Heart right ventricle (tissue), 16 donors: ENCODE data around the gene UPK1A. TPM values are rescaled to one million over a fixed set of nuclear protein-coding genes. Genes with fewer than 3 reads are reported as not detected.

Source experiments
- ATAC-seq, 8 donors: fragments of 200-7000 bp; cut with Tn5 transposase; one replicate each; pipeline ENCODE4 v1.9.1; 2020; ENCODE audit warnings: mild to moderate bottlenecking in 8 of 8, moderate library complexity in 8 of 8, moderate number of reproducible peaks in 1 of 8
- DNase-seq, 2 donors: peaks; one replicate each; pipeline ENCODE4 v3.0.0-alpha.2; 2020
- H3K27ac ChIP-seq, 10 donors: fragments of 200-600 bp; sonication (generic) in 2 of 10; one replicate each; pipeline versions ENCODE4 v1.5.0 to v1.8.0; 2020 to 2022; ENCODE audit warnings: mild to moderate bottlenecking in 3 of 10
- H3K27me3 ChIP-seq, 7 donors: fragments of 200-600 bp; one replicate each; pipeline ENCODE4 v1.8.0; 2021 to 2022; ENCODE audit warnings: mild to moderate bottlenecking in 2 of 7
- H3K36me3 ChIP-seq, 9 donors: fragments of 200-600 bp; sonication (generic) in 1 of 9; one replicate each; pipeline versions ENCODE4 v1.5.0 to v1.8.0; 2020 to 2022; ENCODE audit warnings: mild to moderate bottlenecking in 2 of 9
- H3K4me1 ChIP-seq, 9 donors: fragments of 200-600 bp; sonication (generic) in 1 of 9; one replicate each; pipeline versions ENCODE4 v1.5.0 to v1.8.0; 2020 to 2022; ENCODE audit warnings: mild to moderate bottlenecking in 4 of 9
- H3K4me3 ChIP-seq, 10 donors: fragments of 200-600 bp; sonication (generic) in 2 of 10; one replicate each; pipeline versions ENCODE4 v1.5.0 to v1.8.0; 2020 to 2022; ENCODE audit warnings: mild to moderate bottlenecking in 7 of 10, moderate library complexity in 2 of 10
- H3K9me3 ChIP-seq, 11 donors: fragments of 200-600 bp in 10 of 11; sonication (generic) in 2 of 11; one replicate each; pipeline versions ENCODE4 v1.5.0 to v1.8.0; 2013 to 2022; ENCODE audit warnings: mild to moderate bottlenecking in 2 of 11, control low read depth in 1 of 11, moderate library complexity in 1 of 11
- CTCF ChIP-seq, 9 donors: fragments of 200-600 bp; sonication (generic) in 2 of 9; IDR thresholded peaks; one replicate each; pipeline versions ENCODE4 v1.5.0 to v1.8.0; 2021 to 2022; ENCODE audit warnings: antibody characterized with exemption in 9 of 9, mild to moderate bottlenecking in 5 of 9, moderate library complexity in 1 of 9
- WGBS, 2 donors: extraction: QIAGEN DNeasy Blood & Tissue Kit; methylation state at CpG; one replicate each; pipeline ENCODE4 v1.1.7; 2013; ENCODE audit warnings: inconsistent platforms in 1 of 2; 5-methylcytosine and 5-hydroxymethylcytosine counted together
- intact Hi-C, 10 donors: fragments of 100-400 bp; cut with DNase I; formaldehyde crosslinking; loops; one replicate each; pipeline versions ENCODE4 v1.11.1 to v1.14.2; 2022
- polyA plus RNA-seq, 2 donors: library from polyadenylated mRNA; stranded (reverse); fragments of 200-250 nt; gene quantifications; one replicate each; pipeline ENCODE4 v1.2.3, GENCODE V29; 2013
- total RNA-seq, 10 donors: library from RNA; stranded (reverse); fragmentation: NEBNext Ultra II Directional in 3 of 10; extraction: Animal tissue kit (Norgen Biotek cat#: 25700) in 3 of 10; gene quantifications; one replicate each; pipeline versions ENCODE4 v1.2.1 to v1.2.4, GENCODE V29; 2021 to 2023
- donor health status: Arrhythmogenic right ventricular cardiomyopathy.
- donor health status: ischemic (EF 13 %, LVEDD 7.1; RV severe dilation, severe dysfunction).
- donor health status: healthy with polysubstance abuse.
- donor health status: DM: no; HTN: yes; CAD: no.
- donor health status: DM: no; HTN: no; CAD: no.
- donor health status: ischemic (EF 25% LVEDD 6.9; RV normal size, moderate dysfunction).
- donor health status: ischemic (EF 25% LVEDD 5.7; RV mildly dilated, moderate dysfunction).
- donor health status: healthy.
- donor health status: DM: yes; HTN: yes; CAD: no.
- donor health status: Ischemic cardiomyopathy.
- donor health status: ischemic (EF 35%, LVEDD 5.7; RV mildly dilated, moderate dysfunction).
- donor health status: nonischemic (EF 11% LVEDD 7.7; RV severe dilation, severe dysfunction).
- donor health status: DM: yes; HTN: yes; CAD: no.
- donor health status: PGD.
- donor health status: ischemic (EF 29% LVEDD 5.4; RV normal size, mild dysfunction).
- donor health status: nonischemic (EF 23%, LVEDD 6.1; RV moderate dilation, normal function).

Gene UPK1A
- total and polyA plus RNA-seq, 12 donors: 0.03 to 0.38 TPM; not detected in 10

- no peak overlapping the region for H3K4me3 ChIP-seq
- peak overlapping the region in 1 of 10 donors; percentile 41 for H3K27ac ChIP-seq
- DNase-seq (peak; percentile 81 to 88), ATAC-seq (peak; percentile 97 to 100 (median 98))
- no peaks in the 10 kb centered on the region for H3K9me3 ChIP-seq
- H3K27me3 ChIP-seq: peaks cover 0 to 6% (median 0%) of the 10 kb centered on the region in 7 donors
- intact Hi-C loops: loop anchor here in 9 of 10 donors (1.0 to 10.0 kb wide), 9 partner anchors 21 to 239 kb away; partner anchors contain the start of gene PRODH2 (in 2 of the 9)
- peak; percentile 93 to 99 (median 96) for TF ChIP-seq CTCF (IDR thresholded peaks at IDR 0.05)
- 31 to 38% methylated on average over 8 of the region's 8 CpGs for WGBS, 2 donors
- peaks cover 0 to 4% (median 0%) of the 10 kb centered on the region in 9 donors for H3K4me1 ChIP-seq
- H3K36me3 ChIP-seq: no peaks in the 10 kb centered on the region
Measured at GRCh38 chr19:35693835-35694599, 27.7 kb downstream of the UPK1A start.

- TF ChIP-seq CTCF (IDR thresholded peaks at IDR 0.05): no peak
- ATAC-seq (no peak), DNase-seq (no peak)
- Histone ChIP-seq H3K27me3 (no peaks in the 10 kb centered on the region), H3K9me3 (no peaks in the 10 kb centered on the region), H3K36me3 (no peaks in the 10 kb centered on the region), H3K4me3 (no peak overlapping the region), H3K27ac (no peak overlapping the region), H3K4me1 (peaks cover 0 to 4% (median 0%) of the 10 kb centered on the region in 9 donors)
- WGBS, 2 donors: 81 to 85% methylated on average over 2 of the region's 2 CpGs
- intact Hi-C loops: loop anchor here in 5 of 10 donors (2.0 to 10.0 kb wide), 4 partner anchors 21 to 237 kb away; partner anchors contain the start of gene PRODH2 (in 2 of the 5)
Measured at GRCh38 chr19:35695895-35696422, 29.6 kb downstream of the UPK1A start.

- Histone ChIP-seq H3K9me3 (no peaks in the 10 kb centered on the region), H3K36me3 (no peaks in the 10 kb centered on the region), H3K27ac (no peak overlapping the region), H3K4me3 (no peak overlapping the region), H3K4me1 (peaks cover 0 to 4% (median under 1%) of the 10 kb centered on the region in 9 donors), H3K27me3 (no peaks in the 10 kb centered on the region)
- 75 to 78% methylated on average over 4 of the region's 4 CpGs for WGBS, 2 donors
- intact Hi-C loops: loop anchor here in 2 of 10 donors (10.0 kb wide), 1 partner anchor 118 kb away; the partner anchor contains the start of gene PRODH2 (in 2 of the 2)
- DNase-seq (no peak), ATAC-seq (no peak)
- TF ChIP-seq CTCF (IDR thresholded peaks at IDR 0.05): no peak
Measured at GRCh38 chr19:35696835-35697234, 30.5 kb downstream of the UPK1A start.

- H3K4me3 ChIP-seq: peak overlapping the region; percentile 33 to 71 (median 59)
- intact Hi-C loops: loop anchor here in 1 of 10 donors (1.0 kb wide), 1 partner anchor 14 kb away; no protein-coding TSS in a partner anchor
- TF ChIP-seq CTCF (IDR thresholded peaks at IDR 0.05): no peak
- no peaks in the 10 kb centered on the region for H3K36me3 ChIP-seq
- H3K4me1 ChIP-seq: peaks cover 0 to 16% (median 7%) of the 10 kb centered on the region in 9 donors
- WGBS, 2 donors: 0 to 1% methylated on average over 50 of the region's 50 CpGs
- peak; percentile 93 to 96 for DNase-seq
- peak; percentile 98 to 100 (median 100) for ATAC-seq
- H3K27ac ChIP-seq: peak overlapping the region in 4 of 10 donors; percentile 51 to 76 (median 58)
- H3K9me3 ChIP-seq: no peaks in the 10 kb centered on the region
- peaks cover 0 to 18% (median 10%) of the 10 kb centered on the region in 7 donors for H3K27me3 ChIP-seq
Measured at GRCh38 chr19:35702223-35703012, 36.1 kb downstream of the UPK1A start.
